GM12878 (cell line): ENCODE results near the gene ZNF700. TPM values are rescaled to one million over a fixed set of nuclear protein-coding genes. Genes with fewer than 3 reads are reported as not detected.

Source experiments
- ATAC-seq: fragments of 200-7000 bp; cut with Tn5 transposase; 3 replicates; pipeline ENCODE4 v1.9.1; 2020; ENCODE audit warnings: mild to moderate bottlenecking, moderate library complexity
- BruUV-seq: library from RNA; stranded (reverse); fragments of 400-500 nt; replicated peaks from 2 replicates; lab custom pipeline; 2021; lab: Mats Ljungman, UMichigan
- CTCF ChIA-PET: fragments of 300-600 bp; sonication (Branson Sonifier 250); formaldehyde crosslinking; extraction: SDS; loops from one replicate; lab custom pipeline; 2021; ENCODE audit warnings: inconsistent platforms; lab: Yijun Ruan, JAX
- POLR2A ChIA-PET: fragments of 350-600 bp; formaldehyde crosslinking; extraction: SDS; loops from one replicate; lab custom pipeline; 2021; ENCODE audit warnings: inconsistent platforms; lab: Charles Lee
- RAD21 ChIA-PET: fragments of 300-600 bp; sonication (Branson Sonifier 250); formaldehyde crosslinking; loops from one replicate; lab custom pipeline; 2023; ENCODE audit warnings: antibody characterized with exemption; ENCODE audit not compliant: unreplicated experiment; lab: Charles Lee
- SMC1A ChIA-PET: fragments of 300-600 bp; sonication (Branson Sonifier 250); formaldehyde crosslinking; loops from one replicate; lab custom pipeline; 2023; ENCODE audit not compliant: unreplicated experiment, uncharacterized antibody; lab: Charles Lee
- DNase-seq: peaks from one replicate; pipeline ENCODE4 v3.0.0-alpha.2; 2011; ENCODE audit warnings: low read depth, low spot score
- FAIRE-seq: peaks from 3 replicates; lab custom pipeline; 2011; peaks lifted over from hg19 to GRCh38; lab: Jason Lieb, UNC
- H2AFZ ChIP-seq: 2 replicates; pipeline ENCODE4 v1.6.0; 2011; ENCODE audit warnings: low read depth, low read length, control low read depth; ENCODE audit not compliant: control insufficient read depth
- H3K27ac ChIP-seq: 2 replicates; pipeline ENCODE4 v1.5.1; 2011; ENCODE audit warnings: control low read depth; ENCODE audit not compliant: control insufficient read depth, insufficient read depth
- H3K27me3 ChIP-seq, 2 experiments: replicated peaks in 1 of 2; 2 replicates each; pipeline versions ENCODE4 v1.6.0 to v1.6.1; 2011; ENCODE audit warnings: low read length in 1 of 2; ENCODE audit not compliant: control insufficient read depth in 2 of 2, insufficient read depth in 2 of 2
- H3K36me3 ChIP-seq, 2 experiments: 2 replicates each; pipeline ENCODE4 v1.5.1; 2011; ENCODE audit warnings: low read length in 1 of 2; ENCODE audit not compliant: control insufficient read depth in 2 of 2, insufficient read depth in 2 of 2
- H3K4me1 ChIP-seq: 2 replicates; pipeline ENCODE4 v1.6.1; 2011; ENCODE audit warnings: mild to moderate bottlenecking, low read length, moderate library complexity, mixed read lengths; ENCODE audit not compliant: control insufficient read depth, insufficient read depth
- H3K4me2 ChIP-seq: 2 replicates; pipeline ENCODE4 v1.6.0; 2011; ENCODE audit warnings: control low read depth; ENCODE audit not compliant: control insufficient read depth, insufficient read depth
- H3K4me3 ChIP-seq: fragments of 200-600 bp; sonication (generic); 2 replicates; pipeline ENCODE4 v1.5.1; 2016
- H3K79me2 ChIP-seq: 2 replicates; pipeline ENCODE4 v1.6.0; 2011; ENCODE audit warnings: low read length; ENCODE audit not compliant: control insufficient read depth, insufficient read depth
- H3K9ac ChIP-seq: 2 replicates; pipeline ENCODE4 v1.8.0; 2011; ENCODE audit warnings: low read length, control low read depth, mixed read lengths; ENCODE audit not compliant: control insufficient read depth, insufficient read depth
- H3K9me3 ChIP-seq: replicated peaks from 3 replicates; pipeline ENCODE4 v1.5.1; 2011; ENCODE audit warnings: mild to moderate bottlenecking, low read length; ENCODE audit not compliant: control insufficient read depth, insufficient read depth
- H4K20me1 ChIP-seq: 2 replicates; pipeline ENCODE4 v1.6.0; 2011; ENCODE audit not compliant: control insufficient read depth, insufficient read depth
- BCLAF1 ChIP-seq: fragments of 450-650 bp; IDR thresholded peaks from 2 replicates; pipeline ENCODE4 v1.6.1; 2017; ENCODE audit warnings: antibody characterized with exemption, mild to moderate bottlenecking, moderate library complexity
- EGR1 ChIP-seq, 2 experiments: IDR thresholded peaks; 1 replicate in 1 of 2; 2 replicates in 1 of 2; pipeline ENCODE4 v1.6.1; 2011 to 2012; ENCODE audit warnings: low read depth in 2 of 2, low read length in 2 of 2, borderline replicate concordance in 1 of 2, mild to moderate bottlenecking in 1 of 2, moderate library complexity in 1 of 2
- EP300 ChIP-seq, 2 experiments: fragments of 150-350 bp in 1 of 2; IDR thresholded peaks; 2 replicates each; pipeline ENCODE4 v1.6.1; 2011 to 2012; ENCODE audit warnings: low read depth in 2 of 2, low read length in 2 of 2, borderline replicate concordance in 1 of 2, improper control_type of control experiment in 1 of 2, inconsistent platforms in 1 of 2; ENCODE audit not compliant: control insufficient read depth in 1 of 2
- MTA2 ChIP-seq: fragments of 450-650 bp; IDR thresholded peaks from 2 replicates; pipeline ENCODE4 v1.6.1; 2016; ENCODE audit warnings: low read depth, mild to moderate bottlenecking, moderate library complexity
- RBBP5 ChIP-seq: fragments of 200-600 bp; sonication (generic); conservative IDR thresholded peaks from 2 replicates; pipeline ENCODE4 v1.6.1; 2016
- RCOR1 ChIP-seq: conservative IDR thresholded peaks from 2 replicates; pipeline ENCODE4 v1.6.1; 2012; ENCODE audit warnings: low read depth, low read length, improper control_type of control experiment
- SIN3A ChIP-seq: IDR thresholded peaks from 2 replicates; pipeline ENCODE4 v1.6.1; 2012; ENCODE audit warnings: low read depth, low read length, improper control_type of control experiment
- STAT3 ChIP-seq: IDR thresholded peaks from 2 replicates; pipeline ENCODE4 v1.6.1; 2011; ENCODE audit warnings: low read depth, low read length, improper control_type of control experiment
- SUPT20H ChIP-seq: IDR thresholded peaks from 2 replicates; pipeline ENCODE4 v1.6.1; 2011; ENCODE audit warnings: low read depth, mild to moderate bottlenecking, low read length, moderate library complexity, borderline replicate concordance; ENCODE audit not compliant: control insufficient read depth
- TARDBP ChIP-seq: IDR thresholded peaks from 2 replicates; pipeline ENCODE4 v1.6.1; 2016; ENCODE audit warnings: borderline replicate concordance
- YBX1 ChIP-seq: fragments of 450-650 bp; IDR thresholded peaks from 2 replicates; pipeline ENCODE4 v1.6.1; 2016; ENCODE audit warnings: antibody characterized with exemption
- ZBED1 ChIP-seq: IDR thresholded peaks from 2 replicates; pipeline ENCODE4 v1.6.1; 2016; ENCODE audit warnings: borderline replicate concordance
- WGBS: methylation state at CpG from one replicate; pipeline ENCODE4 v1.1.6; 2016; ENCODE audit warnings: low lambda C conversion rate; ENCODE audit not compliant: insufficient replicate concordance, insufficient coverage; ENCODE audit errors: missing lambda C conversion rate; 5-methylcytosine and 5-hydroxymethylcytosine counted together
- in situ Hi-C: fragments of 300-500 bp; cut with MboI; formaldehyde crosslinking; loops from 9 replicates; pipeline ENCODE4 v1.14.3; 2018; ENCODE audit warnings: mixed read lengths
- intact Hi-C: fragments of 100-400 bp; cut with micrococcal nuclease; formaldehyde crosslinking; loops from one replicate; pipeline ENCODE4 v1.14.2; 2022; ENCODE audit not compliant: unreplicated experiment
- polyA plus RNA-seq, 11 experiments: library from polyadenylated mRNA; depleted of rRNA in 4 of 11; unstranded in 6 of 11; stranded (reverse) in 5 of 11; fragments of >200 nt; fragmentation: Nextera tagmentation in 4 of 11; fragmentation: Illumina TruSeq in 1 of 11; extraction: Ambion mirVana in 4 of 11; extraction: Trizol in 1 of 11; gene quantifications; 1 replicate in 1 of 11; 2 replicates in 10 of 11; pipeline versions ENCODE4 v1.2.1 to v1.2.3, GENCODE V29; 2011 to 2016; ENCODE audit warnings: inconsistent platforms in 2 of 11, missing spikeins in 2 of 11, low read depth in 1 of 11
- total RNA-seq, 4 experiments: library from RNA; depleted of rRNA in 3 of 4; stranded (reverse); fragments of >200 nt in 3 of 4; fragmentation: Illumina TruSeq in 1 of 4; extraction: Trizol in 1 of 4; gene quantifications; 2 replicates each; pipeline versions ENCODE4 v1.2.1 to v1.2.3, GENCODE V29; 2013 to 2021
- TF ChIP-seq, protein P1 (sequence below): fragments of 450-650 bp; IDR thresholded peaks from 2 replicates; pipeline ENCODE4 v1.6.1; 2017; ENCODE audit warnings: mild to moderate bottlenecking, moderate library complexity

The ZNF700 gene
- total and polyA plus RNA-seq, 10 of the 15 experiments (the other 5 are each of a cell fraction or from before 2014, with no cell fraction given): 6.7 to 16.0 (median 11.1) TPM

DNA sequence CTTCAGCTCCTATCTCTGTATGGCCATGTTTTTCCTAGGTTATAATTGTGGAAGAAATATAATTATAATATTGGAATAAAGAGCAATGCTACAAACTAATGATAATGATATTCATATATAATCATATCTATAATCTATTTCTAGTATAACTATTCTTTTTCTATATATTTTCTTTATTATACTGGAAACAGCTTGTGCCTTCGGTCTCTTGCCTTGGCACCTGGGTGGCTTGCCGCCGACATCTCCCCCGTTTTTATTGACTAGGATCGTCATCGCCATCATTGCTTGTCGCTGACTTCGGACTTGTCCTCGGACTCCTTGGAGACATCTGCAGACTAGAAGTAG, 64.2 kb downstream of the ZNF700 start:
- Histone ChIP-seq H3K4me3 (no peak overlapping the region), H3K79me2 (peaks cover 20% of the 10 kb centered on the region), H3K27me3 (no peaks in the 10 kb centered on the region), H3K9me3 (no peaks in the 10 kb centered on the region; the same call in 2 of the 3 replicates), H3K4me1 (no peaks in the 10 kb centered on the region), H3K36me3 (no peaks in the 10 kb centered on the region; a peak in 2 of 4 replicates)
- intact Hi-C loops (loop anchor here (2.0 kb wide), 1 partner anchor 64 kb away; the partner anchor contains the start of gene ZNF878), in situ Hi-C loops (no loop called here)
- no peak for ATAC-seq
- SMC1A ChIA-PET: interaction anchor here (0.8 to 10.5 kb wide), 9 partner anchors 10 to 191 kb away, joined by 3 to 133 read pairs (median 13); partner anchors contain the start of genes ZNF20, ZNF491, ZNF700 and ZNF763
- TF ChIP-seq EGR1 (IDR thresholded peaks at IDR 0.05; ENCODE audit: borderline replicate concordance in 1 of 2, low read depth in 2 of 2, low read length in 2 of 2): no peak
- no peak for TF ChIP-seq RCOR1
- TF ChIP-seq BCLAF1: no peak
- no peak for TF ChIP-seq SUPT20H
- TF ChIP-seq, protein P1, sequence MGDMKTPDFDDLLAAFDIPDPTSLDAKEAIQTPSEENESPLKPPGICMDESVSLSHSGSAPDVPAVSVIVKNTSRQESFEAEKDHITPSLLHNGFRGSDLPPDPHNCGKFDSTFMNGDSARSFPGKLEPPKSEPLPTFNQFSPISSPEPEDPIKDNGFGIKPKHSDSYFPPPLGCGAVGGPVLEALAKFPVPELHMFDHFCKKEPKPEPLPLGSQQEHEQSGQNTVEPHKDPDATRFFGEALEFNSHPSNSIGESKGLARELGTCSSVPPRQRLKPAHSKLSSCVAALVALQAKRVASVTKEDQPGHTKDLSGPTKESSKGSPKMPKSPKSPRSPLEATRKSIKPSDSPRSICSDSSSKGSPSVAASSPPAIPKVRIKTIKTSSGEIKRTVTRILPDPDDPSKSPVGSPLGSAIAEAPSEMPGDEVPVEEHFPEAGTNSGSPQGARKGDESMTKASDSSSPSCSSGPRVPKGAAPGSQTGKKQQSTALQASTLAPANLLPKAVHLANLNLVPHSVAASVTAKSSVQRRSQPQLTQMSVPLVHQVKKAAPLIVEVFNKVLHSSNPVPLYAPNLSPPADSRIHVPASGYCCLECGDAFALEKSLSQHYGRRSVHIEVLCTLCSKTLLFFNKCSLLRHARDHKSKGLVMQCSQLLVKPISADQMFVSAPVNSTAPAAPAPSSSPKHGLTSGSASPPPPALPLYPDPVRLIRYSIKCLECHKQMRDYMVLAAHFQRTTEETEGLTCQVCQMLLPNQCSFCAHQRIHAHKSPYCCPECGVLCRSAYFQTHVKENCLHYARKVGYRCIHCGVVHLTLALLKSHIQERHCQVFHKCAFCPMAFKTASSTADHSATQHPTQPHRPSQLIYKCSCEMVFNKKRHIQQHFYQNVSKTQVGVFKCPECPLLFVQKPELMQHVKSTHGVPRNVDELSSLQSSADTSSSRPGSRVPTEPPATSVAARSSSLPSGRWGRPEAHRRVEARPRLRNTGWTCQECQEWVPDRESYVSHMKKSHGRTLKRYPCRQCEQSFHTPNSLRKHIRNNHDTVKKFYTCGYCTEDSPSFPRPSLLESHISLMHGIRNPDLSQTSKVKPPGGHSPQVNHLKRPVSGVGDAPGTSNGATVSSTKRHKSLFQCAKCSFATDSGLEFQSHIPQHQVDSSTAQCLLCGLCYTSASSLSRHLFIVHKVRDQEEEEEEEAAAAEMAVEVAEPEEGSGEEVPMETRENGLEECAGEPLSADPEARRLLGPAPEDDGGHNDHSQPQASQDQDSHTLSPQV: no peak
- TF ChIP-seq ZBED1: no peak
- no peak for TF ChIP-seq TARDBP
- TF ChIP-seq EP300 (IDR thresholded peaks at IDR 0.05; ENCODE audit: borderline replicate concordance in 1 of 2, control insufficient read depth in 1 of 2, low read depth in 2 of 2, low read length in 2 of 2): no peak
- TF ChIP-seq STAT3: no peak
- no peak for TF ChIP-seq RBBP5
- no peak for TF ChIP-seq YBX1
- no peak for TF ChIP-seq MTA2
- no peak for TF ChIP-seq SIN3A
- TF ChIP-seq, all 136 proteins: peak for 0
- ChIA-PET POLR2A (interaction anchor here (0.8 to 3.8 kb wide), 6 partner anchors 11 to 66 kb away, joined by 3 to 37 read pairs (median 8); partner anchors contain the start of genes ZNF700 and ZNF763), CTCF (interaction anchor here (0.6 to 12.9 kb wide), 24 partner anchors 11 to 809 kb away, joined by 3 to 181 read pairs (median 7); partner anchors contain the start of genes ZNF20, ZNF433, ZNF491 and ZNF700), RAD21 (interaction anchor here (1.0 to 9.2 kb wide), 17 partner anchors 9 to 429 kb away, joined by 3 to 105 read pairs (median 5); partner anchors contain the start of genes ZNF20, ZNF491, ZNF563 and ZNF700)
- BruUV-seq: no TSS peak
- DNase-seq (no peak), FAIRE-seq (no peak)
- 59% methylated on average over 9 of the region's 9 CpGs for WGBS
- Histone ChIP-seq H4K20me1 (no peaks in the 10 kb centered on the region), H2AFZ (no peak overlapping the region), H3K27ac (peak overlapping the region; percentile 82; the same call in 1 of the 2 replicates), H3K4me2 (peak overlapping the region; percentile 87; the same call in 1 of the 2 replicates), H3K9ac (no peak overlapping the region)
